HG03280 (cell line): Measurements from ENCODE around the gene GTF3C1.

Source experiments
- ATAC-seq: cut with Tn5 transposase; IDR thresholded peaks from one replicate; pipeline ENCODE4 v1.9.1; 2021; ENCODE audit warnings: mild to moderate bottlenecking, moderate library complexity; ENCODE audit not compliant: unreplicated experiment

GTF3C1 gene

DNA sequence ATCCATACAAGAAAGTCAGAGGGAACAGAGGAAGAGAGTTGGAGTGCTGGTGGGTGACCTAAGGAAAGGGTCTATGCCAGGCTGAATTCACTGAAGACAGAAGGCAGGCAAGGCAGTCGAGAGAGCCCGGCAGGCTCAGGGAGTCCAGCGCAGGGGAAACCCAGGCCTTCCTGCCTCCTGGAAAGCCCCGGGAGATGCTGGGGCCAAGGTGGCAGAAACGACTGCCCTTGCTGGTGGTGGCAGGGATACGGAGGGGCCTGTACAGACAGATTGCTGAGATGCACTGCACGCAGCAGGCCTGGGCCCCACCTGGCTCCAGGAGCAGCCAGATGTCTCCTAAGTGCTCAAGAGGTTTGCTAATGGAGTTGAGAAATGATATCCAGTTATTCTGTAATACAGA, 59.8 kb downstream of the GTF3C1 start:
- ATAC-seq = no peak

DNA sequence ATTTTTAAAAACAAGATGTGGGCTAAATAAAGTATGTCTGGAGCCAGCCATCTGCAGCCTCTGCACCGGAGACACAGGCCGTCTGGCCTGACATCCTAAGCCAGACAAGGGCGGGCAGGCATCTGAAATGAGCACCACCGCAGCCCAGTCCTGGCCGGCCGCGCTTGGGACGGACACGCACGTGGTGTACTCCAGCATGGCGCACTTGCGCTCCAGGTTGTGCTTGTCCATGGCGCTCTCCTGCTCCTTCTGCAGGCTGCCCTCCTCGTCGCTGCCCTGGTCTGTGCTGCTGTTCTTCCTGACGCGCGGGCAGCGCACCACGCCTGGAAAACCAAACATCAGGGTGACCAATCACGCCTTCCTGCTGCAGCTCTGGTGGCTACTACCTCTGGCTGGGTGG, 60.3 kb downstream of the GTF3C1 start:
- no peak for ATAC-seq

DNA sequence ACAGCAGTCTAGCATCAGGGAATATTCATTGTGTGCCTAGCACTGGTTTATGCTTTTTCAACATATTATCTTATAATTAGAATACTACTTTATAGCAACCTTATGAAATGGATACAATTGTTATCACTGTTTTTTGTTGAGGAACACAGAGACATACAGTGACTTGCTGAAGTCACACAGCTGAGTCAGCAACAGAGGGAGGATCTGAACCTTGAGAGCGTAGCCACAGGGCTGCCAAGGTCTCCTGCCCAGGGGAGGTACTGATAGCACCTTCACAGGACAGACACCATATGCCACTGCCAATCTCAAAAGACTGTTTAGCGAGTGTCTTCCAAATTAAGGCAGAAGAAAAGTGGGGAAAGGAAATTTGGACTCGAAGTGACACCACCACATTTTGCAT, 63.0 kb downstream of the GTF3C1 start:
- ATAC-seq = no peak

DNA sequence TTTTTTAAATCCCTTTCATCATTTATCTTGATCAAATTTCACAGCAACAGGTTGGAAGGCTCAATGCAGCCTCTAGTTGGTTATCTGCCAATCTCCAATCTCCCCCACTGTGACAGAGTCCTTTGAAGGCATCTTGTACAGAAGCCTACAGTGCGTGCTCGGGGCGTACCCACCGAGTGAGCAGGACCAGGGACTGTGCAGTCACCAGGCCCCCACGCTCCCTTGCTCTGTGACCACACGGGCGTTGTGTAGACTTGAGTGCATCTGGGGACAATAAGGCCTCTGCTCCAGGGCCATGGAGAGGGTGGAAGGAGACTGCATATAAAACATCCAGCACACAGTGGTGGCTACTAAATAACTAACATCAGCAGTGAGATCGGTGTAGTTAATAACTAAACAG, 63.4 kb downstream of the GTF3C1 start:
- no peak for ATAC-seq

DNA sequence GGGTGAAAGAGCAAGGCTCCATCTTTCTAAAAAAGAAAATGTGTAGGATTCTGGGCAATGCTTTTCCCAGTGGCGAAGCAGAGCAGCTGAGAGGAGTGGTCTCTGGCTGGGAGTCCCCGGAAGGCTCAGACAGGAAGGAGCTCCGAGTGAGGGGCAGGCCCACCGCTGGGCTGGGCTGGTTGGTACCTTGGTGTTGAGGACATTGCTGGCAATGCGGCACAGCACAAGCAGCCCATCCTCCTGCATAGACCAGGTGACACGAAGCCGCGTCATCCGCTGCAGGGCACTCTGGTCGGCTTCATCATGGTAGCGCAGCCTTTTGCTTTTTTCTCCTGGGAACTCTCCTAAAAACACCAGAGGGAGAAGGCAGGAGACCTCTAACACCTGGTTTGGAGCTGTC, 63.9 kb downstream of the GTF3C1 start:
- ATAC-seq = no peak

DNA sequence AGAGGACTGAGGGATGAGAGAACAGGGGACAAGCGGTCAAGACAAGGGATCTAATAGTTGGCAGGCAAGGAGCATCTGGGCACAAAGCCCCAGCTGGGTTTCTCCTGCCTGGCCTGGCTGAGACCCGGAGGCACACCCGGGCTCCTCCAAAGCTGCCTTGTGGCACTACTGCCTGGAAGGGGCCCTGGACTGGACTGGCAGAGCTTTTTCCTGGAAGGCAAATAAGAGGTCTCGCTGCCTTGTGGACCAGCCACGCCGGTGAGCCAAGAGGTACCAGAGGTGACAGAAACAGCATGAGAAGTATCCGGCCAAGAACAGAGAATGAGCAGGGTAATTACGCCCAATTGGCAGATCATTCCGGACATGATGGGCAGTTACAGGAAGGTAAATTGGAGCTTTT, 64.6 kb downstream of the GTF3C1 start:
- no peak for ATAC-seq

DNA sequence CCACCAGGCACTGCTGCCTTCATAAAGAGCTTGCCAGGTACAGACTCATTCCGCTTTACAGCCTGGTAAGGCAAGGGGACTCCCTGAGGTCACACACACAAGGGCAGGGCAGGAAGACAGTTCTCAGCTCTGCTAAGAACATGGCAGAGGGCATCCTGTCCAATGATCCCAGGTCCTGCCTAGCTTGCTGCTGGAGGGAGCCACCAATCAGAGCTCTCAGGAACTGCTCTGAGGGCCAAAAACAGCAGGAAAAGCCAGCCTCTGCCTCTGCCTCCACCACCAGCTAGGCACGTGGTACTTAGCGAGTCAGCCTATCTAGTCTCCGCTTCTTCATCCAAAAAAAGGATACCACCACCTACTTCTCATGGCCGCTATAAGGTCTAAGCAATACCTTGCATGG, 66.1 kb downstream of the GTF3C1 start:
- no peak for ATAC-seq

DNA sequence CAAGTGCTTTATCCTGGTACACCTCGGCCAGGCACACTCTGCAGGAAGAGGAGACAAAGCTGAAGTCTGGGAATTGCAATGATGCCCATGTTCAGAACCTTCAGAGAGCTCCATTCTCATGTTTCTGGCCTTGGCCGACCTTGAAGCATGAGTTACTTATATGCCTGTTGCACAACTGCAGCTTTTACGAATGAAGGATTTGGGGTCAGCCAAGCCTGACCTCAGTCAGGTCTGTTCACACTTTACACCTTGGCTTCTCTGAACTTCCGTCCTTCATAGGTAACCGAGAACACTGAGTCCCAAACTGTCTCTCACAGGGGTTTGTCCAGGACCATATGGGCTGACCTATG, 66.7 kb downstream of the GTF3C1 start:
- no peak for ATAC-seq

DNA sequence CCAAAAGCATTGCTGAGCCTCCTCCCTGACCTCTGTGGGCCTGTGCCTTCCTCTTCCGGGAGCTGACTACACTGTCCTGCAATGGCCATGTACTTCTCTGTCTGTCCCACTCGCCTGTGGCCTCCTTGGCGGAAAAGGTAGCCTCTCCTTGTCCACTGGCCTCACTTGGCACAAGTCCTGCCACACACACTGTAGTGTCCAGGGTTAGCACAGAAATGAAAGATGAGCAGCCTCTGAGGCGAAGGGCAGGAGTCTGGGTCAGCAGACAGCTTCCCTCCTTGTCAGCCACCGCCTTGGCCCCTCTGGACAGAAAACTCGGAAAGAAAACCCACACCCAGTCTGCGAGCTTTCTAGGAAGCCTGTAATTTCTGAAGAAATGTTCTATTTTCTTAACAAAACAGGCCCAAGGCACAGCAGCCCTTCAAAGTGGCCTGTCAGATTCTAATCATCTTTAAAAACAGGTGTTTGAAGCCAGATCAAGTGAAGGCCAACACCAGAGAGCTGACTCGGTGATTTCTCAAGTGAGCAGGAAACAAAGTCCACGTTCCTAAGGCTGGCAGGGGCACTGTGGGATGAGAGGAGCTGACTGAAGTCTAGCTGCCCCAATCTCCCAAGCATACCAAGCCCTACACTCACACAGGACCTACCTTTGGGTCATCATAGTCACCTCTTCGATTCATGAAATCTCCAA, 67.2 kb downstream of the GTF3C1 start:
- no peak for ATAC-seq

DNA sequence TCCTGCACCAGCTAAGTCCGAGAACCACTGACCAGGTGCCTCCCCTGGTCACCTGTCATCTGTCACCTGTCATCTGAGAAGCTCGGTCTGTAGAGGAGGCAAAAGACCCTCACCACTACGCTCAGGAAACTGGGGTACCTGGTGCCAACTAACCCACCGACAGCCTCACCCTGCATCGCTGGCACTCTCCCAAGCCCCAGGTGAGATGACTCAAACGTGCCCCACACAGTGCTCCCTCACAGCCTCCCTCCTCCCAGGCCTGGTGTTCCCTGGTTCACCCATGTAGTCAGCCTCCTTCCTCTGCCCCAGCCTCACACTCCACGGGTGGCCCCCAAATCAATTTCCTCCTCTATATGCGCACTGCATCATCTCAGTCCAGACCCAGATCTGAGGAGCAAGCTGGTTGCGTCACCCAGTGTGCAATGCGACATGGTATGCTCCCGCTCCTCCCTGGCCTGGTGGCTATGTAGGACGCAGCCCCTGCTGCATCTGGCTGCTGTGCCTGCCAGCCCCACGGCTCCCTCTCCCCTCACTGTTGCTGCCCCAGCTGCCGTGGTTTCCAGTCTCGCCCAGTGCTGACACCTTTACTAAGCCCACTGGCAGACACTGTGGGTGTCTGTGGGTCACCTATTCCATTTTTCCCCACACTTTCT, 68.3 kb downstream of the GTF3C1 start:
- no peak for ATAC-seq

DNA sequence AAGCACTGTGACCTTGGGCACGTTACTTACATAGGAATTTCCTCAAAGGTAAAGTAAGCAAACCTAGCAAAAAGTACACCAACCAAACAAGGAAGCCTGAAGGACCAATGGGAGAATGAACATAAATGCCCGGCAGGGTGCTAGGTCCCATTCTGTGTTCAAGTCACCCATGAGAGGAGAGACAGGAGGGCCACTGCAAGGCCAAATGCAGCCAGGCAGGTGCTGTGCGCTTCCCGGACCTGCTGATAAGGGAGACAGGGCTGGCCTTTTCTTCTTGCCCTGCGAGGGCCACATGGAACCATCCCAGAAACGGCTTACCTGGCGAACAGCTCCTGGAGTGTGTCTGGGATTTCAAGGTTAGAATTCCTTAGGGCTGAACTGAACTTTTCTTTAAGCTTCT, 69.0 kb downstream of the GTF3C1 start:
- no peak for ATAC-seq

DNA sequence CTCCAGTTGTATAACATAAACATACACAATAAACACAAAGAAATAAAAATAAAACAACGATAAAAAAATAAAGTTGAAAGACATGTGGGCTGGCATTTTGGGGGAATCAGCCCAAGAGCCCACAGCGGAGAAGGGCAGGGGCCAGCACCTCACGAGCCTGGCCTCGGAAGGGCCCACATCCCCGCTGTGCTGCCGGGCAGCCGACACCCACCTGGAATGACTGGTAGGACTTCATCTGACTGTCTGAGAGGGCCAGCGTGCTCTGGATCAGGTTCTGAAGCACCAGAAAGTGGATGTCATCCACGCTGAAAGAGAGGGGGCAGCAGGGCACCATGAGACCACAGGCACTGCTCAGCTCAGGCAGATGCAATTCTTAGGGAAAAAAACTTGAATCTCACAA, 73.5 kb downstream of the GTF3C1 start:
- ATAC-seq = no peak

DNA sequence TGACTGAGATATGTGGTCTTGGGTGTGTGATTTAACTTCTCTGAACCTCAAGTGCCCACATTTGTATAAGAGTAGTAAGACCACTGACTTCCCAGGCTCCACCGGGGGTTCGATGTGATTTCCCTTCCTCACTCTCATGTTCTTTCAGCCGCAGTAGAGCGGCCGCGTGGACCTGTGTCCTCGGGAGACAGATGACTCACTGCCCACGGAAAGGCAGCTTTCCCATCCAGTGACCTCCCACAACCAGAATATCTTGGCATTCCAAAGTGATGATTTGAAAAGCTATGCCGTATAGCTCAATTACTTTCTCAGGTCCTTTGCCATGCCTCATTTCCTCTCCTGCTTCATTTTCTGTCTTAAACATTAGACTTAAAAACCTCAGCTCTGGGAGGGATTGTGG, 74.2 kb downstream of the GTF3C1 start:
- no peak for ATAC-seq

DNA sequence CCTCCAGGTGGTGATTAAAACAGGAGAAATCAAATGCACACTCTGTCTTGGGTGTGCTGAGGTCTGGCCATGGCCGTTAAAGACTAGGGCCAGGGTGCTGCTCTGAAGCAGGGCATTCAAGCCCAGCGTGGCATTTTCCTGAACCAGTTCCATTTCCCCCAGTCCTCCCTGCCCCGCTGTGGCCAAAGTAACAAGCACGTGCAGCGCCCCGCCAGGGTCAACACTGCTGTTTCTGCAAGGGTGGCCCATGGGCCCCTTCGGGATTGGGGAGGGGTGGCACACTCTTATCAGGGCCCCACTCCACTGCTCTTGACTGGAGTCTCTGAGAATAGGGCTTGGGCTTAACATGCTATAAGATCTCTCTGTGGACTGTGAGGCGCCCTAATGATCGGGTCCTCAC, 74.8 kb downstream of the GTF3C1 start:
- ATAC-seq = no peak

DNA sequence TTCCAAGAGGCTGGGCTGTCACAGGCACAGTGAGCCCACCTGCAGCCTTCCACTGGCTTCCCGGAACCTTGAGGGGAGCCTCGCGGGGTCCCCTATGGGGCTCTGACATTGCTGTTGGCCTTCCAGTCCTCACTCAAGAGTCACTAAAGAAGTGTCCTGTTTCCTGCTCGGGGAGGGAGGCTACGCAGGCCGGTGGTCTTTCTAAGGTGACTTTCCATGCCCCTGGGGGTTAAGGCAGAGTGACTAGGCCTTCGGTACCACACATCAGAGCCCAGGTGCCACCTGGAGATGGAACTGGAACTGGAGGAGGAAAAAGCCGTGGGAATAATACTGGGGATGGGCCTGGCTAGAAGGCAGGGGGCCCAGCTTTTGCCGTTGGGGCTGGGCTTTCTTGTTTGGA, 75.7 kb downstream of the GTF3C1 start:
- ATAC-seq = no peak

DNA sequence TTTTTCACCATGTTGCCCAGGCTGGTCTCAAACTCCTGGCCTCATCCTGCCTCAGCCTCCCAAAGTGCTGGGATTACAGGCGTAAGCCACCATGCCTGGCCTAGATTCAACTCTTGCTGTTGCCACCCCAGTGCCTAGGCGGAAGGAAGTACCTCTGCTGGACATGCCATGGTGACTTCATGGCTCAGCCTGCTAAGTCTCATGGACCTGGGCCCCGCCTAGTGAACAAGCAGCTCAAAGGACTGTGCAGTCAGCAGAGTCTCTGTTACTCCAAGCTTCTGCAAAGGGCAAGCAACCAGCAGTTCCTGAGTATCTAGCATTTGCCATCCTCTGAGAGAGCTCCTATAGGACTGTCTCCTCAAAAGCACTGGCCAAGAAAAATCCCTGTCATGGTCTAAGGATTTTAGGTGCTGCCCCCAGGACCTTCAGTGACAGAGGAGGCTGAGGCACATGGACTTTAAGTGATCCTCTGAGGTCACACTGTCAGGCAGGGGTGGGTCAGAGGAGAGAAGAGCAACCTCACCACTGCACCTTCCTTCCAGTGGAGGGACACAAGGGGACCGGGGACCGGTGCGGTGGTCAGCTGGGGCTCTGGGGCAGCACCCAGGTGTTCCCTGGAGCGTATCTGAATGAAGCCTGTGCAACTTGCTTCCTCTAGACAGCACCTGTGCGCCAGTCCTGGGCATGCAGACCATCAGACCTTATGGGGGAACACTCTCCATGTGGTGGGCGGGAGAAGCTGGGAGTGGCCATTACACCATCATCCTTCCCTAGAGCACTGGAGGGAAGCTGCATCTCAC, 76.4 kb downstream of the GTF3C1 start:
- no peak for ATAC-seq

DNA sequence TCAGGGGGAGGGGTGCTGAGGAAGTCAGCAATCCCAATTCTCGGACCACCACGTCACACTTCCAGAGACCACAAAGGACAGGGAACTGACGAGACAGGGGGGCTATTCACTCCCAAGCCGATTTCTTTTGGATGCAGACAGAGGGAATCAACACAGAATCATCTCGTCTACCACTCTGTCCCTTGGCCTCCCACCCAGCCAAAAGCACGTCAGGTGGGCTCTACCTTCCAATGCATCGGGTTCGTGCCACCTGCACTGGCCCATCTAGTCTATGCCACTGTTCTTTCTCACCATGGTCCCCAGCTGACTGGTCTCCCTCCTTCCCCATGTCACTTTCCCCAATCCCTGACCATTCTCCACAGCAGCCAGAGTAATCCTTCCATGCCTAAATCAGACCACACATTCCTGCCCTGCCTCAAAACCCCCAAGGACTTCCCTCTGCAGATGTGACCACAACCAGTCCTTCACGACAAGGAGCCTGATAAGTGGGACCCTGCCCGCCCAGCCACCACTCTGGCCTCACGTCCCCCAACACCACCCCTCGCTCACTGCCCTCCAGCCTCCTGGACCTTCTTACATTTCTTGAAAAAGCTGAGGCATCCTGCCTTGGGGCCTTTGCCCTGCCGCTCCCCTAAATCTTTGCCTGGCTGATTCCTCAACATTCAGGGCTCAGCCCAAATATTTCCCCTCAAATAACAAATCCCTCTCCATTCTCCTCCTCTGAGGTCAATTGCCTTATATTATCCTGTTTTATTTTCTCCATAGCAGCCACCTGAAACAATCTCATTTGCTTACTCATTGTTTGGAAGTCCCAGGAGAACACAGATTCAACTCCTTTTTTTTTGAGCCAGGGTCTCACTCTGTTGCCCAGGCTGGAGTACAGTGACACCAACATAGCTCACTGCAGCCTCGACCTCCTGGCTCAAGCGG, 77.4 kb downstream of the GTF3C1 start:
- no peak for ATAC-seq

DNA sequence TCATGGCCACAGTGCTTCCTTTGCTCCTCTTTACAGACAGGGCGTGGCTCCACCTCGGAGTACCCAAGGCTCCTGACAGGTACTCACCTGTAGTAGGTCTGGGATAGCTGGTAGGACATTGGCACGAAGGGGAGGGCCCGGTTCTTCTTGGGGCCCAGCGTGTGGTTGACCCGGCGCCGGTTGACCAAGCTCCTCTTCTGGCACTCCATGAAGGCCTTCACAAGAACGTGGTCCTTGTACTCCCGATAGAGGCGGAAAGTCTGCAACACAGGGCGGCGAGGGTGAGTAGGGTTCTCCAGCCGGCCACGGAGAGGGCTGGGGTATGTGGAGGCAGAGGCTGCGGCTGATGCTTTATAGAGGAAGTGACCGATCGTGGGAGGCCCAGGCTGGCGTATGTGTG, 78.1 kb downstream of the GTF3C1 start:
- ATAC-seq = no peak

DNA sequence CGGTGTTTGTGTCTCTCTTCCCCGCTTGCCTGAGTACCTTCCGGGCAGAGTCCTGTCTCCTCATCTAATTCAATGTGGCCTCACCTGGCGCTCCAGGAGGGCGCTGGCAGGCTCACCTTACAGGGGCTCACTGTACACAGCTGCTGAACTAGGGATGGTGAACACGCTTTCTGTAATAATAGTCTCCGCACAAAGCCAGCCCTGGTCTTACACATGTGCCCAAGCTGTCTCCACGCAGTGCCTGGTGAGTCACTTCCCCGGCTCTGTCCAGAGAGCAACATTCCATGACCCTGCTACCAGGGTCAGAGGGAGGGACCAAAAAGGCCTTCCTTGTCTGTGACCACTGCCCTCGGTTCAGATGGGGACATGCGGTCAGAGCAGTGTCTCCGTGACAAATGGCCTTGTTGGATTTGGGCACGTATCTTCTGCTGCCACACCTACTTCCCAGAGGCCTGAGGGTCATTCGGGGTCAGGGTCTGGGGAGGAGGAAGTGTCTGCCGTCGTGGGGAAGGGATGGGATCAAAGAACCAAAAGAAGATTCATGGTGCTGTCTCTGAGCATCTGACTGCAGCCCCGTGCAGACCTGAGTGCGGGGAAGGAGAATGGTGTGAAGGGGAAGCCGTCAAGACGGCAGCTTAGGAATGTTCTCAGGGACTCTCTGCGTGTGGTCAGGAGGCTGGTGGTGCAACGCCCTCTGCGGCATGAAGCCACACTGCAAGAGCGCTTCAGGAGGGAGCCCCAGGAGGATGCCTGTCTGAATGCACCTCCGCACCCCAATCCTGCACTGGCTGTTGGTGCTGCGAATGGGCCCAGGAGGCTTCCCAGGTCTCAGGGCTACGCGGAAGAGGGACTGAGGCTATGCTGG, 78.9 kb downstream of the GTF3C1 start:
- no peak for ATAC-seq

DNA sequence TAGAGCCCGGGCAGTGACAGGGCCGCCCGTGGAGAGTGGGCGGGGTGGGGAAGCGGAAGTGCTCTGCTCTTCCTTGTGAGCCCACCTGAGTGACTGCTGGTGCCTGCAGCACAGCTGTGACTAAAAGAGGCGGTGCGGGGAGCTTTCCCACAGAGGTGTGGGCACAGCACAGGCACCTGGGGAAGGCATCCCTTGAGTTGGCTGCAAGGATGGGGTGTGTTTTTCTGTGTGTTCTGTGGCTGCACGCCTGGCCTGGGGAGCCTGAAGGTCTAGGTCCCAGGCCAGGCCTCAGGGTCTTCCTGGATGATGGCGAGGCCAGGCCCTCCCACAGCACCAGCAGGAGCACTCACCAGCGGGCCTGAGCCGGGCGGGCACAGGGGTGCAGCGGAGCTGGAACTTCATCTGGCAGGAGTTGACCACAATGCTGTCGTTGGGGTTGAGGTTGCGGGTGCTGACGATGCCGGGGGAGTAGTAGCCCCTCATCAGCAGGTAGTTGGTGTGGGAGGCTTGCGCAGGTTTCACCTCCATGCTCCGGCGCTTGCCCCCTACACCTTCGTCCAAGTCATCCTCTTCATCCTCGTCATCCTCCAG, 80.7 kb downstream of the GTF3C1 start:
- ATAC-seq = no peak
